ENCODE measurements around the gene BMPR1A. TPM values are rescaled to one million over a fixed set of nuclear protein-coding genes. Genes with fewer than 3 reads are reported as not detected.

BMPR1A gene
- total RNA-seq, 2 donors from 2014 or later: 69.4 to 96.4 TPM

DNA sequence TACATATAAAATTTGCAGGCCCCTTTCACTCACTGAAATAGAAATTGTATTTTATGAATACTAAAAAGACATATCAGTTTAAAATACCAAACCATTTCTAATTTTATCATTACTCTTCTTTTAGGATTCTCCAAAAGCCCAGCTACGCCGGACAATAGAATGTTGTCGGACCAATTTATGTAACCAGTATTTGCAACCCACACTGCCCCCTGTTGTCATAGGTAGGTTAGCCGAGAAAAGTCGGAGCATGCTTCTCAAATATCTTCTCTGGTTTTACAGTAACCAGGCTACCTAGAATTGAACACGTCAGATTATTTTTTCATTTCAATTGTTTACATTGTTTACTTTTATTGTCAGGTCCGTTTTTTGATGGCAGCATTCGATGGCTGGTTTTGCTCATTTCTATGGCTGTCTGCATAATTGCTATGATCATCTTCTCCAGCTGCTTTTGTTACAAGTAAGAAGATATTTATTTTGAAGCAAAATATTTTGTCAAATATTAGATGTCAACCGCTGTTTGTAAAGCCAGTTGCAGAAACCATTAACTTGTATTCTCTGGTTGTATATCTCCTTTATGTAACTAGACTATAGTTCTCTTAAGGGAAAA lies 143.4 kb downstream of the BMPR1A start:
- peaks cover 55% of the 10 kb centered on the region for H3K36me3 Mint-ChIP-seq (ENCODE audit: low read depth)
- 52 to 74% methylated on average over 5 to 9 of the region's 9 CpGs for WGBS, 2 experiments (ENCODE audit: insufficient coverage in 1 of 2, insufficient read length in 1 of 2)
- peaks cover 7% of the 10 kb centered on the region for H3K4me1 Mint-ChIP-seq
- no peaks in the 10 kb centered on the region for H3K9me3 ChIP-seq (ENCODE audit: control insufficient read depth, low read length)
- no peak overlapping the region for H3K27ac Mint-ChIP-seq
- no peak overlapping the region for H3K4me3 ChIP-seq (ENCODE audit: low read length)
- H3K27me3 ChIP-seq (ENCODE audit: control insufficient read depth, insufficient read depth, low read length, poor library complexity, severe bottlenecking): no peaks in the 10 kb centered on the region
- H3K9ac ChIP-seq (ENCODE audit: extremely low read depth, low read length, poor library complexity, severe bottlenecking): no peak overlapping the region
- no peaks in the 10 kb centered on the region for H3K4me1 ChIP-seq (ENCODE audit: control insufficient read depth, insufficient read depth, low read length)
- no peak overlapping the region for H3K4me3 Mint-ChIP-seq
- no peak overlapping the region for H3K27ac ChIP-seq (ENCODE audit: low read depth, low read length)
- peaks cover 50% of the 10 kb centered on the region for H3K36me3 ChIP-seq (ENCODE audit: control insufficient read depth, insufficient read depth, low read length)
- H3K9me3 Mint-ChIP-seq: no peaks in the 10 kb centered on the region
- DNase-seq: peak; percentile 82
- H3K27me3 Mint-ChIP-seq (ENCODE audit: insufficient read depth): no peaks in the 10 kb centered on the region
- TF ChIP-seq, protein P1, sequence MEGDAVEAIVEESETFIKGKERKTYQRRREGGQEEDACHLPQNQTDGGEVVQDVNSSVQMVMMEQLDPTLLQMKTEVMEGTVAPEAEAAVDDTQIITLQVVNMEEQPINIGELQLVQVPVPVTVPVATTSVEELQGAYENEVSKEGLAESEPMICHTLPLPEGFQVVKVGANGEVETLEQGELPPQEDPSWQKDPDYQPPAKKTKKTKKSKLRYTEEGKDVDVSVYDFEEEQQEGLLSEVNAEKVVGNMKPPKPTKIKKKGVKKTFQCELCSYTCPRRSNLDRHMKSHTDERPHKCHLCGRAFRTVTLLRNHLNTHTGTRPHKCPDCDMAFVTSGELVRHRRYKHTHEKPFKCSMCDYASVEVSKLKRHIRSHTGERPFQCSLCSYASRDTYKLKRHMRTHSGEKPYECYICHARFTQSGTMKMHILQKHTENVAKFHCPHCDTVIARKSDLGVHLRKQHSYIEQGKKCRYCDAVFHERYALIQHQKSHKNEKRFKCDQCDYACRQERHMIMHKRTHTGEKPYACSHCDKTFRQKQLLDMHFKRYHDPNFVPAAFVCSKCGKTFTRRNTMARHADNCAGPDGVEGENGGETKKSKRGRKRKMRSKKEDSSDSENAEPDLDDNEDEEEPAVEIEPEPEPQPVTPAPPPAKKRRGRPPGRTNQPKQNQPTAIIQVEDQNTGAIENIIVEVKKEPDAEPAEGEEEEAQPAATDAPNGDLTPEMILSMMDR (conservative IDR thresholded peaks at IDR 0.05): peak; percentile 90

DNA sequence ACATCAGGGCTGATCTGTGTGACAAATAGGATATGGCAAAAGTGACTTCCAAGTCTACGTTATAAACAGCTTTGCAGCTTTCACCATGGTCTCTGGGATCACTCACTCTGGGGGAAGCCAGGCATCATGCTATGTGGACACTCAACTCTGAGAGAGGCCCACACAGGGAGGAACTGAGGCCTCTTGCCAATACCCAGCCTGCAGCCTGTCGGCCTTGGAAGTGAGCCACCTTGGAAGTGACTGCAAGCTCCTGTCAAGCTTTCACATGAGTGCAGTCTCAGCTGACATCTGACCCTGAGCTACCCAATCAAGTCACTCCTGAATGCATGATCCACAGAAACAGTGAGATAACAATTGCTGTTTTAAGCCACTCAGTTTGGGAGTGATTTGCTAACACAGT lies 144.5 kb downstream of the BMPR1A start:
- TF ChIP-seq, protein P1 (conservative IDR thresholded peaks at IDR 0.05): no peak
- DNase-seq: no peak
- no peaks in the 10 kb centered on the region for H3K27me3 Mint-ChIP-seq (ENCODE audit: insufficient read depth)
- no peaks in the 10 kb centered on the region for H3K27me3 ChIP-seq (ENCODE audit: control insufficient read depth, insufficient read depth, low read length, poor library complexity, severe bottlenecking)
- H3K27ac ChIP-seq (ENCODE audit: low read depth, low read length): no peak overlapping the region
- no peaks in the 10 kb centered on the region for H3K4me1 ChIP-seq (ENCODE audit: control insufficient read depth, insufficient read depth, low read length)
- peak overlapping the region; percentile 66 for H3K27ac Mint-ChIP-seq
- H3K36me3 ChIP-seq (ENCODE audit: control insufficient read depth, insufficient read depth, low read length): peaks cover 61% of the 10 kb centered on the region
- H3K9ac ChIP-seq (ENCODE audit: extremely low read depth, low read length, poor library complexity, severe bottlenecking): no peak overlapping the region
- H3K4me3 ChIP-seq (ENCODE audit: low read length): no peak overlapping the region
- H3K4me3 Mint-ChIP-seq: no peak overlapping the region
- peaks cover 58% of the 10 kb centered on the region for H3K36me3 Mint-ChIP-seq (ENCODE audit: low read depth)
- 93 to 94% methylated on average over 2 of the region's 2 CpGs for WGBS, 2 experiments (ENCODE audit: insufficient coverage in 1 of 2, insufficient read length in 1 of 2)
- H3K9me3 ChIP-seq (ENCODE audit: control insufficient read depth, low read length): no peaks in the 10 kb centered on the region
- H3K9me3 Mint-ChIP-seq: no peaks in the 10 kb centered on the region
- H3K4me1 Mint-ChIP-seq: peaks cover 7% of the 10 kb centered on the region

DNA sequence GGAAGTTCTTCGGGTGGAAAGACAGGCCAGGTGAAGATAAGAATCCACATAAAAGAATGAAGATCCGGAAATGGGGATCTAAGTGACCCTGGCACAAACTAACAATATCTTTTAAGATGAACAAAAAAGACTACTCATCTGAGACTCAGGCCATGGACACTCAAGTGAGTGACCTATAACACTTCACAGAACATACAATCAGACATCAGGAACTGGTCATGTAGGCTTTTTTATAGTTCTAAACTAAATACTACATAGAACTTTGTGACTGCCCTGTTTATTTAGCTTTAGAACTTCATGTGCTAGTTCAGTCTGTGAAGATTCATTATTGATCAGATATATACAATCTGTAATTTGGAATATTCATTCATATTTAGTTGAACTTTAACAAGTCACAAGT lies 148.2 kb downstream of the BMPR1A start:
- Histone ChIP-seq H3K36me3 (ENCODE audit: control insufficient read depth, insufficient read depth, low read length) (peaks cover 75% of the 10 kb centered on the region), H3K4me1 (ENCODE audit: control insufficient read depth, insufficient read depth, low read length) (no peaks in the 10 kb centered on the region), H3K4me3 (ENCODE audit: low read length) (no peak overlapping the region), H3K27ac (ENCODE audit: low read depth, low read length) (no peak overlapping the region), H3K9ac (ENCODE audit: extremely low read depth, low read length, poor library complexity, severe bottlenecking) (no peak overlapping the region), H3K27me3 (ENCODE audit: control insufficient read depth, insufficient read depth, low read length, poor library complexity, severe bottlenecking) (no peaks in the 10 kb centered on the region), H3K9me3 (ENCODE audit: control insufficient read depth, low read length) (no peaks in the 10 kb centered on the region)
- Mint-ChIP-seq H3K36me3 (ENCODE audit: low read depth) (peaks cover 77% of the 10 kb centered on the region), H3K4me3 (no peak overlapping the region), H3K9me3 (no peaks in the 10 kb centered on the region), H3K4me1 (peaks cover under 1% of the 10 kb centered on the region), H3K27ac (no peak overlapping the region), H3K27me3 (ENCODE audit: insufficient read depth) (no peaks in the 10 kb centered on the region)
- TF ChIP-seq, protein P1 (conservative IDR thresholded peaks at IDR 0.05): no peak
- DNase-seq: no peak
- 94 to 100% methylated on average over 2 of the region's 2 CpGs for WGBS, 2 experiments (ENCODE audit: insufficient coverage in 1 of 2, insufficient read length in 1 of 2)
